ENCODE data around the gene IGSF23.

Gene IGSF23

DNA sequence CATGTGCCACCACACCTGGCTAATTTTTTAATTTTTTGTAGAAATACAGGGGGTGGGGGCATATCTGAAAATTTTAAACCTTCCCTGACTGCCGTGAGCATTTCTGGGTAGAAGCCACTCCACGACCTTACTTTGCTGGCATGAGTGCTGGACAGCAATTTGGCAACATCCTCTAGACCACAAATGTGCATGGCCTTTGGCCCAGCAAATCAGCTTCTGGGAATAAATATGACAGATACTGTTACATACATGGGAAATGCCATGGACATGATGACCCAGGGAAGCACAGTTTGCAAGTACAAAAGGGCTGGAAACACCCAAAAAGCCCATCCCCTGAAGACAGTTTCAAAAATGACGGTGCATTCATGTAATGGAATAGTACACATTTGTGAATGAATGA lies 27.2 kb downstream of the IGSF23 start:
- DNase-seq (ENCODE audit: low read depth in 2 of 2) = no peak

- no peak for DNase-seq (ENCODE audit: low read depth in 2 of 2)
Observed at GRCh38 chr19:44641501-44642265, 28.3 kb downstream of the IGSF23 start.

GRCh38 chr19:44642377-44642776 lies 29.0 kb downstream of the IGSF23 start:
- no peak for DNase-seq (ENCODE audit: low read depth in 2 of 2)

DNA sequence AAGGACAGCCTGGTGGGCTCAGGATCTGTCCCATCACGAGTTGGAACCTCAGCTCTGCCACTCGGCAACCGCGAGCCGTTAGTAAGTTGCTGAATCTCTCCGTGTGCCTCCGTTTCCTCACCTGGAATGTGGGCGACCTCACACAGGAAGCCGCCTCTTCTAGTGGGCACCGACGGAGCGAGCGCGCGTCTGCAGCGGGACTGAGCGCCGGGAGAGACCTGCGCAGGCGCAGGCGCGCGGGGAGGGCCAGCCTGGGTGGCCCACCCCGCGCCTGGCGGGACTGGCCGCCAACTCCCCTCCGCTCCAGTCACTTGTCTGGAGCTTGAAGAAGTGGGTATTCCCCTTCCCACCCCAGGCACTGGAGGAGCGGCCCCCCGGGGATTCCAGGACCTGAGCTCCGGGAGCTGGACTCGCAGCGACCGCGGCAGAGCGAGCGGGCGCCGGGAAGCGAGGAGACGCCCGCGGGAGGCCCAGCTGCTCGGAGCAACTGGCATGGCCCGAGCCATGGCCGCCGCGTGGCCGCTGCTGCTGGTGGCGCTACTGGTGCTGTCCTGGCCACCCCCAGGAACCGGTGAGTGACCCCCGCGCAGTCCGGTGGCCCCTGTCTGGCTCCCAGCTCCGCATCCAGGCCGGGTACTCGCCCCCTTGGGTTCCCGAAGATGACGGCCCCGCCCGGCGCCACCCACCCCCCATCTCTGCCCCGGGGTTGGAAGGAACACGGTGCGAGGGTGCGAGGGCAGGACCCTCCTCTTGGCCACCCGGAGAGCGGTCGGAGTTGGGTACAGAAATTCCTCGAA lies 30.4 kb downstream of the IGSF23 start, which contains the start of gene PVR:
PVR (plus strand) TSS at position 306 of the 797 bp plus-strand sequence; CDS start at position 493, 187 bp downstream.
- DNase-seq (ENCODE audit: low read depth in 2 of 2) = peak in 1 of 2 donors; percentile 55

DNA sequence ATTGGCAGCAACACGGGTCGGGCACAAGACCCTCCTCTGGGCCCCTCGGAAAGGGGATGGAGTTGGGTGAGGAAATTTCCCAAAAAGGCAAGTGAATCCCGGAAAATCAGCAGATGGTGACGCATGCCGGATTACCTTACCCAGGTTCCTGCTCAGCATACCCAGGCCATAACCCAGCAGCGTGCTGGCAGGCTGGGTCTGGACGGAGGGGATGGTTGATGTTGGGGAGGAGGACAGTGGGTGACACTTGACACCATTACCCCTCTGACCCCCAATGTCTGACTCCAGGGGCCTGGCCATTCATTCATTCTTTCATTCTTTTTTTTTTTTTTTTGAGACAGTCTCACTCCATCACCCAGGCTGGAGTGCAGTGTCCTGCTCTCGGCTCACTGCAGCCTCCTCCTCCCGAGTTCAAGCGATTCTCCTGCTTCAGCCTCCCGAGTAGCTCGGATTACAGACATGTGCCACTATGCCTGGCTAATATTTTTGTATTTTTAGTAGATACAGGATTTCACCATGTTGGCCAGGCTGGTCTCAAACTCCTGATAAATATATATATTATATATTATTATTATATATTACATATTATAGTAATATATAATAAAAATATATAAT lies 31.1 kb downstream of the IGSF23 start:
- no peak for DNase-seq (ENCODE audit: low read depth in 2 of 2)

- no peak for DNase-seq (ENCODE audit: low read depth in 2 of 2)
Observed at GRCh38 chr19:44645407-44646048, 32.2 kb downstream of the IGSF23 start.

- DNase-seq (ENCODE audit: low read depth in 2 of 2) = no peak
Observed at GRCh38 chr19:44646049-44646416, 32.7 kb downstream of the IGSF23 start.

DNA sequence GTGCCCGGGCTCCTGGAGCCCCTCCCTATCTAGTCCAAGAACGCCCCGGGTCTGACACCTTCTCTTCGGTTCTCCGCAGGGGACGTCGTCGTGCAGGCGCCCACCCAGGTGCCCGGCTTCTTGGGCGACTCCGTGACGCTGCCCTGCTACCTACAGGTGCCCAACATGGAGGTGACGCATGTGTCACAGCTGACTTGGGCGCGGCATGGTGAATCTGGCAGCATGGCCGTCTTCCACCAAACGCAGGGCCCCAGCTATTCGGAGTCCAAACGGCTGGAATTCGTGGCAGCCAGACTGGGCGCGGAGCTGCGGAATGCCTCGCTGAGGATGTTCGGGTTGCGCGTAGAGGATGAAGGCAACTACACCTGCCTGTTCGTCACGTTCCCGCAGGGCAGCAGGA lies 33.8 kb downstream of the IGSF23 start:
- no peak for DNase-seq (ENCODE audit: low read depth in 2 of 2)

DNA sequence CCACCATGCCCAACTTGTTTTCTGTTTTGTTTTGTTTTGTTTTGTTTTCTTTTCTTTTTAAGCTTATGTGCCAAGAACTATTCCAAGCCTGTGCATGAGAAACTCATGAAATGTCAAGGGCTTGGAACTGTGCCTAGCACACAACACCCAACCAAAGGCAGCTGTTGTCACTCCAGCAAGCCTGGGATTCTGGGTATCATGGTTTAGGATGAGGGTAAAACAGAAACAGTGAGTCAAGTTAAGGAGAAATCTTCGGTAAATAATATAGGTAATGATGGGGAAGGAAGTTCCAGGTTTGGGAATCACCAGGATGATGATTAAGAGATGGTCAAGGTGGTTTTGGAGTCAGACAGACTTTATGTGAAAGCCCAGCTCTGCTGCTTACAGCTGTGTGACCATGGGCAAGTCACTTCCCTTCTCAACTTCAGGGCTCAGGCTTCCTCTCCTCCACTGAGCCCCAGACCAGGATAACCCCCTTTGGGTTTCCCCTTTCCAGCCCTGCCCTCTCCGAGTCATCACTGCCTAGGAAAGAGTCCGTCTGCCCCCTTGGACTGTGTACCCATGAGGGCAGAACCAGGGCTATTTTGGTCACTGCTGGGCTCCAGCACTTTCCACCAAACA lies 35.4 kb downstream of the IGSF23 start:
- no peak for DNase-seq (ENCODE audit: low read depth in 2 of 2)

DNA sequence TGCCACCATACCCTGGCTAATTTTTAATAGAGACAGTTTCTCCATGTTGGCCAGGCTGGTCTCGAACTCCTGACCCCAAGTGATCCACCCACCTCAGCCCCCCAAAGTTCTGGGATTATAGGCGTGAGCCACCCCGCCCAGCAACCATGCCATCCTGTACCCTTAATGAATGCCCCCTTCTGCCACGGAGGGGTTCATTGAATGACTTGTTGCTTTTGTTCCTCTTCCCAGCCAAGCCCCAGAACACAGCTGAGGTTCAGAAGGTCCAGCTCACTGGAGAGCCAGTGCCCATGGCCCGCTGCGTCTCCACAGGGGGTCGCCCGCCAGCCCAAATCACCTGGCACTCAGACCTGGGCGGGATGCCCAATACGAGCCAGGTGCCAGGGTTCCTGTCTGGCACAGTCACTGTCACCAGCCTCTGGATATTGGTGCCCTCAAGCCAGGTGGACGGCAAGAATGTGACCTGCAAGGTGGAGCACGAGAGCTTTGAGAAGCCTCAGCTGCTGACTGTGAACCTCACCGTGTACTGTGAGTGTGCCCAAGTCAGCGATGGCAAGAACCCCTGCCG lies 36.3 kb downstream of the IGSF23 start:
- no peak for DNase-seq (ENCODE audit: low read depth in 2 of 2)

DNA sequence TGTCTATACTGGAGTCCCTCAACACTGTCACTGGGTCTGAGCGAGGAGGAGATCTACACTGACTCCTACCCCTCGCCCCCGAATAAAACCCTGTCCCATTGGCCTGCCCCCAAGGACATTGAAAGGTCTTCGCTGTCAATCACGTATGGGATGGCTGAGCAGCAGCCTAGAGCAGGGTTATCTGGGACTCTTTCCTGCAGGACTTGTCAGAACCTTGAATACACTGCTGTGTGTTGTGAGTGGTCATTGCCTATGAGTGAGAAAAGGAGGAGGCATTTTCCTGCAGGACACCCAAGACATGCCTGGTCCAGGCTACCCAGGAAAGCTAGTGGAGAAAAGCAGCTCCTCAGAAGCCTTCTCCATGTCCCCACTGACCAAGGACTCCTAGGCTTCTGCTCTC lies 40.0 kb downstream of the IGSF23 start:
- no peak for DNase-seq (ENCODE audit: low read depth in 2 of 2)

- DNase-seq (ENCODE audit: low read depth in 2 of 2) = peak; percentile 37 to 42
Observed at GRCh38 chr19:44653977-44654774, 40.8 kb downstream of the IGSF23 start.

GRCh38 chr19:44657211-44657921 lies 44.0 kb downstream of the IGSF23 start:
- DNase-seq (ENCODE audit: low read depth in 2 of 2) = peak; percentile 64 to 65

DNA sequence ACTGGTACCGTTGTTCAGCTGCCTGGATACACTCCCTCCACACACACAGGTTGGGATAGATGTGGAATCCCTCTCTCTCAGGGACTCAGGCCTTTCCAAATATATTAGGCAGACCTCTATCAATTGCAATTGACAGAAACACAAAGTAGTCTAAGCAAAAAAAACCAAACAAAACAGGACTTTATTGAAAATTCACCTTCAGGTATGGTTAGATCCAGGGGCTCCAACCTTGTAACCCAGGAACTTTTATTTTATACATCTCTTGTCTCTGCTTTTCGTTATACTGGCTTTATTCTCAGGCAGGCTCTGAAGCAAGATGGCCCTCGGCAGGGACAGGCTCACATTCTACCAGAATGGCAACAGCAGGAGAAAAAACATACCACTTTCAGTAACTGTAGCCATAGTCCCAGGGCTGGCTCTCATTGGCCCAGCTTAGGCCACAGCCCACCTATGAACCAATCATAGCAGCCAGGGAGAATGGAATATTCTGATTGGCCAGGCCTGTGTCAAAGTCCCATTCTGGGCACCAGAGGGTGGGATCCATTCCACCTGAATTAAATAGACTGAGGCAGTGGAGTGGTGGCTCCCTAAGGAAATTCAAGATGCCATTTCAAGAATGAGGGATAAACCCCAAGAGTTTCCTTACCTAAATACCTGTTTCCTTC lies 44.8 kb downstream of the IGSF23 start:
- DNase-seq (ENCODE audit: low read depth in 2 of 2) = no peak

DNA sequence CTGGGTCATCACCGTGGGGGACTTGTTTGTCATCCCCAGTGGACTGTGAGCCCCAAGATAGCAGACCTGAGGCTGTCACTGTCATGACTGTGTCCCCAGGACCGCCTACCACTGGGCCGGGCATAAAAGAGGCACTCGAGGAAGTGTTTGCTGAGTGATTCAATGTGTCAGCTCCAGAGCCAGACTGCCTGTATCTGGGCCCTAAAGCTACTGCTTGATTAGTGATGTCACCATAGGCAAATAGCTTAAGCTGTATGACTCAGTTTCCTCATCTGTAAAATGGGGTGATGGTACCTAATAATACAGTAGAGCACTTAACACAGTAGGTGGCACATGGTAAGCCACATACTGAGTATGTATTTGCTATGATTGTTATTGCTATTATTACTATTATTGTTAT lies 46.7 kb downstream of the IGSF23 start:
- DNase-seq (ENCODE audit: low read depth in 2 of 2) = no peak

DNA sequence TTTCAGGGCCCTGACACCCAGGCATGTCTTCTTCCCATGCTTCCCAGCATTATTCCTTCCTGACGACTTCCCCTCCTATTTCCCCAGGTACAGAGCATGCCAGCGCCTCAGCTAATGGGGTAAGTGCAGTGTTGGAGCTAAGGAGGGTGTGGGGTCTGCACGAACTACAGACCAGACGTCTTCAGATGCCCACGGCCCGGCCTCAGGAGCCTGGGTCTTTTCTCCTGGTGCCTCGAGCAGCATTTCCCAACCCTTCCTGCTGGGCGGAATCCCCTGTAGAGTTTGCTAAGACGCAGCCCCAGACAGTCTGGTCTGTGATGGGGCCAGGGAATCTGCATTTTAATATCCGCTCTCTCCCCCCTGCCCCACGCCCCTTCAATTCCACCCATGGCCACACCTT lies 47.8 kb downstream of the IGSF23 start:
- no peak for DNase-seq (ENCODE audit: low read depth in 2 of 2)

- no peak for DNase-seq (ENCODE audit: low read depth in 2 of 2)
Observed at GRCh38 chr19:44661904-44662303, 48.5 kb downstream of the IGSF23 start.

DNA sequence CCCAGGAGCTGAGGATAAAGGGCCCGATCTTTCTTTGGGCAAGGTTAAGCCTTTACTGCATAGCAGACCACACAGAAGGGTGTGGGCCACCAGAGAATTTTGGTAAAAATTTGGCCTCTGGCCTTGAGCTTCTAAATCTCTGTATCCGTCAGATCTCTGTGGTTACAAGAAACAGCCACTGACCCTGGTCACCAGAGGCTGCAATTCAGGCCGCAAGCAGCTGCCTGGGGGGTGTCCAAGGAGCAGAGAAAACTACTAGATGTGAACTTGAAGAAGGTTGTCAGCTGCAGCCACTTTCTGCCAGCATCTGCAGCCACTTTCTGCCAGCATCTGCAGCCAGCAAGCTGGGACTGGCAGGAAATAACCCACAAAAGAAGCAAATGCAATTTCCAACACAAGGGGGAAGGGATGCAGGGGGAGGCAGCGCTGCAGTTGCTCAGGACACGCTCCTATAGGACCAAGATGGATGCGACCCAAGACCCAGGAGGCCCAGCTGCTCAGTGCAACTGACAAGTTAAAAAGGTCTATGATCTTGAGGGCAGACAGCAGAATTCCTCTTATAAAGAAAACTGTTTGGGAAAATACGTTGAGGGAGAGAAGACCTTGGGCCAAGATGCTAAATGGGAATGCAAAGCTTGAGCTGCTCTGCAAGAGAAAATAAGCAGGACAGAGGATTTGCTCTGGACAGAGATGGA lies 49.5 kb downstream of the IGSF23 start:
- no peak for DNase-seq (ENCODE audit: low read depth in 2 of 2)

DNA sequence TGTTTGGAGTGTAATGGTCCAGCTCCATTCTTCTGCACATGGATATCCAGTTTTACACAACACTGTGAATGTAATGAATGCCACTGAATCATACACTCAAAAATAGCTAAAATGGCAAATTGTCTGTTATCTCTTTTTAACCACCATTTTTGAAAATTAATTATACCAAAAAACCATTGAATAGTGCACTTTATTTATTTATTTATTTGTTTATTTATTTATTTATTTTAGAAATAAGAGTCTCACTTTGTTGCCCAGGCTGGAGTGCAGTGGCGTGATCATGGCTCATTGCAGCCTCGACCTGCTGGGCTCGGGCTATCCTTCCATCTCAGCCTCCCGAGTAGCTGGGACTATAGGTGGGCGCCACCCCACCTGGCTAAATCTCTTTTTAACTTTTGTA lies 50.6 kb downstream of the IGSF23 start:
- DNase-seq (ENCODE audit: low read depth in 2 of 2) = no peak
